Sciatic nerve (tissue), 2 donors: Measurements from ENCODE around the gene ANK3. TPM values are rescaled to one million over a fixed set of nuclear protein-coding genes. Genes with fewer than 3 reads are reported as not detected.

ENCODE experiments used
- ATAC-seq: fragments of 200-7000 bp; cut with Tn5 transposase; one replicate; pipeline ENCODE4 v1.9.1; 2020; ENCODE audit warnings: mild to moderate bottlenecking, moderate library complexity
- DNase-seq: peaks from one replicate; pipeline ENCODE4 v3.0.0-alpha.2; 2020; ENCODE audit warnings: low spot score
- intact Hi-C: fragments of 100-400 bp; cut with DNase I; formaldehyde crosslinking; loops from one replicate; pipeline ENCODE4 v1.14.2; 2022
- total RNA-seq: library from RNA; stranded (reverse); fragmentation: NEBNext Ultra II Directional; extraction: Animal tissue kit (Norgen Biotek cat#: 25700); gene quantifications from one replicate; pipeline ENCODE4 v1.2.1, GENCODE V29; 2021
- donor health status: DM: no; HTN: no; CAD: no.
- donor health status: DM: no; HTN: no; CAD: no.

The ANK3 gene
- 203 TPM for total RNA-seq

- no peak for ATAC-seq
- no peak for DNase-seq
- intact Hi-C loops = no loop called here
Observed at GRCh38 chr10:60389413-60390025, at the start of gene ANK3. ANK3 (minus strand) TSS chr10:60389875; CDS start chr10:60389538, 337 bp downstream.

DNA sequence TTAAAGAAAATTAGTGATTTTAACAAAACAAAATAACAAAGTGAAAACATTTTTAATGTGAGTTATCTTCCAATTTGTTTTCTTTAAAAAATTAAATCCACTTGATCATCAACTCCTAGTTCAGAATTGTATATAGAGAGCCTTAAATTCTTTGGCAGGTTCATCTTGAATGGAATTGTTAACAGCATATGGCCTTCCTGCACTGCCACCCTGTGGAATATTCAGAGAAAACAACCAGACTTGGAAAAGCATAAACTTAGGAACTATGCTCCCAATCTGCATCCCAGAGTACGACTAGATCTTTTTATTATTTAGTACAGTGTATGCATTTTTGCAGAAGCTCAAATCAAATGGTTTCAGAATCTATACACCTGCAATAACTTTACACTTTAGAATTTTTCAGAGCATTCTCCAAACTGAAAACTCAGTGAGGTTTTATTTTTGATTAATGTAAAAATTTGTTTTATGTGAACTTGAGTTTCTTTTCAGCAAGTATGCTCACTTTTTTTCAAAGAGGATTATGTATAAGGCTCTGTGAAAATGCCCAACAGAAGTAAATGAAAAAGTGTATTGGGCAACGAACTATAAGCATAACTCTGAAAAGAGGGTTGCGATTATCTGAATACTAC is 44.9 kb upstream of the ANK3 start:
- ATAC-seq = peak; percentile 56
- intact Hi-C loops = no loop called here
- no peak for DNase-seq

- intact Hi-C loops = no loop called here
- DNase-seq (no peak), ATAC-seq (no peak)
Observed at GRCh38 chr10:60433684-60434083, 44.0 kb upstream of the ANK3 start.

- DNase-seq (no peak), ATAC-seq (no peak)
- intact Hi-C loops = no loop called here
Observed at GRCh38 chr10:60430836-60431597, 41.3 kb upstream of the ANK3 start.

DNA sequence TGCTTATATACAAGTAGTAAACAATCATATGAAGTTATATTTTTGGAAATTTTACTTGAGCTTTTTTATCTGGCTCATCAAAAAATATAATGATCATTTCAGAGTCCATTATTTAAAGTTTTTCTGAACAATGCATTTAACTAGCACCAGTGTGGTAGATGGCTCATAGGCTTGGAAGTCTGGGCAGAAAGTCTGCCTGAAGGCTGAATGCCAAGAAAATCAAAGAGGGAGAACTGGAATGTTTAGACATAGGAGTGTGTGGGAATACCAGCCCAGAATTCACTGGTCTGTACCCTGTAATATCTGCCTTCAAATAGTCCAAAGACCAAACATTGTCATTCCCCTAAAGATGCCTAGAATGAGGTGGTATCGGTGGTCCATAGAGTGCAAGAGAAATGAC is 40.3 kb upstream of the ANK3 start:
- no peak for DNase-seq
- intact Hi-C loops = no loop called here
- ATAC-seq = peak; percentile 62

DNA sequence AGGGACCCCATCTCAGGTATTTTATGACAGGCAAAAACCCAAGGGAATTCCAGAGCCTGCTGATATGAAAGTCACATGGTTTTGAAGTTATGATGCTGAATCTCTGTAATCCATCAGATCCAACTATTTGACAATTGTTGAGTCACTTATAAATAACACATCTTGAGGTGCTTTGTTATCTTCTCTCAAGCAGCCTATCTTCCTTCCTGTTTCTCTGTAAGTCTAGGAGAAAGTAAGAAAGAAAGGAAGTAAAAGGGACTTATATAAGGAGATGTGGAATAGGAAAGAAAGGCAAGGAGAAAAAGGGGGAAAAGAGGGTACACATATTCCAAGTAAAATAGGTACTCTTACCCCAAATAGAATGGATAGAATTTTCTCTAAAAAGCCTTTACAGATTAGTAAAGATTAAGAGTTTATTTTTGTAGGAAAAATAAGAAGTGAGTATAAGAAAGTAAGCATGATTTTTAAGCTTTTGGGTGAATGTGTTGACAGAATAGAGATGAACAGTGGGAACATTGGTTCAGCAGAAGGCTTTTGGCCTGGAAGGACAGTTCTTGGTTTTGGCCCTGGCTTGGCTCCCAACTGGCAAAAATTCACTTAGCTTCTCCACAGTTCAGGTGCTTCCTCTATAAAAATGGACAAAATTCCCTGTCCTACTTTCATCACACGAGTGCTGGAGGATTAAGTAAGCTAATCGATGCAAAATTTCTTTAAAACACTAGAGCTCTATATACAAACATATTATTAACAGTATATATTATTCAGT is 39.6 kb upstream of the ANK3 start:
- ATAC-seq (peak; percentile 85), DNase-seq (peak; percentile 63)
- intact Hi-C loops = no loop called here

GRCh38 chr10:60428387-60428737 is 38.7 kb upstream of the ANK3 start:
- DNase-seq (no peak), ATAC-seq (no peak)
- intact Hi-C loops = no loop called here

- intact Hi-C loops = no loop called here
- DNase-seq (no peak), ATAC-seq (no peak)
Observed at GRCh38 chr10:60427709-60428386, 38.2 kb upstream of the ANK3 start.

GRCh38 chr10:60427148-60427547 is 37.5 kb upstream of the ANK3 start:
- ATAC-seq (no peak), DNase-seq (no peak)
- intact Hi-C loops = no loop called here

DNA sequence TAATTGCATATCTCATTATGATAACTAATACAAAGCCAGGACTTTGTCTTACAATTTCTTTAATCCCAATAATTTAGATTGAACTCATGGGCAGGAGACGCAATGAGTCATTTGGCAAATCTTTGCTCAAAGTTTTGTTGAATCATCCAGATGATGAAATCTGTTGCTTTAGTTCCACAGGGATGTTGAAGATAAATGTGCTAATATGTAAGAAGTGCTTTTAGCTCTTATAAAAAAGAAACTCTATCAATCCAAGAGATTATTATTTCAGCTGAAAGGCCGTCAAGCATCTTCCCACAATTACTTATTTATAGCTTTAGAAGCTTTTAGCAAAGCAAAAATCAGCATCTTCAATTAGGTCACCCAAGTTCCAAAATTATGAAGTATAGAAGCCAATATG is 36.8 kb upstream of the ANK3 start:
- DNase-seq (no peak), ATAC-seq (no peak)
- intact Hi-C loops = no loop called here

GRCh38 chr10:60425392-60426110 is 35.9 kb upstream of the ANK3 start:
- ATAC-seq = no peak
- intact Hi-C loops = no loop called here
- DNase-seq = no peak

DNA sequence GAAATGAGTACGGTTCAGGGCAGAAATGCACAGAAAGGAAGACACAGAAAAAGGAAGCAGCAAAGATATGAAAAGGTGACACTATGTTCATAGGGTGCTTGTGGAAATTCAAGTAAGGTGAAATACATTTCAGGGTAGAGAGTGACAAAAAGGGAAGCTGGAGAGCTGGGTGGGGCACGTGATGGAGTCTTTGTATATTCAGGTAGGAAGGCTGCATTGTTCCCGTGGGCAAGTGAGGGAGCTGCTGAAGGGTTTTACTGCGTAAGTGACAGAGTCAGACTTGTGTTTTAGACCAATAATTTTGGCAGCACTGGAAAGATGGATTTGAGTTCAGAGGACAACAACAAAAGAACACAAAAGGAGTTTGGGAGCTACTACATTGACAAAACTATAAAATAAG is 35.3 kb upstream of the ANK3 start:
- DNase-seq = no peak
- no peak for ATAC-seq
- intact Hi-C loops = no loop called here

DNA sequence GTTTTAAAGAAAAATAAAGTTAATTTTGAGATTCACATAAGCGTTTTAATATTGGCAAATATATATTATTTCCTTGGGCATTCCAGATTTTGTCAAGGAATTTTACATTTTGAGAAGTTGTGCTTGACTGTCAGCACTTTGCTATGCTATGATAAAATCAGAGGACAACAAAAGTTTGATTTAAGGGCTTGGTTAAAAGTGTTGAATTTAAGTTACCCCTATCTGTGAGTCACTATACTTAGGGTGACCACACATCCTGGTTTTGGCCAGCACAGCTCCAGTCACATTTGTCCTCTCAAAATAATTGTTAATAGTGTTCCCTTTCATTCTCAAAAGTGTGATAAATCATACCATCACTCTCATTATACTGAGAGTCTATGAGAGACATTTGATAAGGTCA is 34.2 kb upstream of the ANK3 start:
- DNase-seq = no peak
- ATAC-seq = no peak
- intact Hi-C loops = no loop called here

- intact Hi-C loops = no loop called here
- no peak for ATAC-seq
Observed at GRCh38 chr10:60422809-60423208, 33.1 kb upstream of the ANK3 start.

GRCh38 chr10:60420991-60421894 is 31.6 kb upstream of the ANK3 start:
- DNase-seq = no peak
- intact Hi-C loops = no loop called here
- no peak for ATAC-seq

More at GRCh38 chr10:60422809-60423208, 33.1 kb upstream of the ANK3 start:
- DNase-seq = no peak

- intact Hi-C loops = no loop called here
- ATAC-seq (no peak), DNase-seq (no peak)
Observed at GRCh38 chr10:60419249-60419648, 29.6 kb upstream of the ANK3 start.

- no peak for ATAC-seq
- intact Hi-C loops = no loop called here
- DNase-seq = no peak
Observed at GRCh38 chr10:60417901-60418300, 28.2 kb upstream of the ANK3 start.

DNA sequence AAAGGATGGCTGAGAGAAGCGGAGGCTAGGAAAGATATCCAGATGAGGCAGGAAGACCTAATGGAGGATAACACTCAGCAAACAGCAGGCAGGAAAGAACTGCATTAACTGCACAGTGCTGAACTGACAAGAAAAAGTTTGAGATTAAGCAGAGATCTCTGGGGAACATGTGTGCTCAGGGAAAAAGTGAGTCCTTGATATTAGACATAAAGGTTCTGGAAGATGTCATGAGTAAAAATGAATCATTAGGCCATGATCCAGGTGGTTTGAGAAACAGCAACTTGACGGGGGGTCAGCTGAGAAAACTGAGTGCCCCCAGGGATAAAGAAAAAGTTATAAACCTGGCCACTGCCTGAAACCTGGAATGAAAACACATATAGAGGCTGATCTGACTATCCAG is 27.3 kb upstream of the ANK3 start:
- DNase-seq (no peak), ATAC-seq (no peak)

More for the DNA sequence above, 27.3 kb upstream of the ANK3 start:
- intact Hi-C loops = no loop called here
